ENCODE measurements around the gene DNTT. TPM values are rescaled to one million over a fixed set of nuclear protein-coding genes. Genes with fewer than 3 reads are reported as not detected.

The DNTT gene
- total and polyA plus RNA-seq, 2 experiments from 2014 or later = not detected

GRCh38 chr10:96276831-96277230 lies 27.4 kb upstream of the DNTT start (continued):
- TF ChIP-seq, protein P1, sequence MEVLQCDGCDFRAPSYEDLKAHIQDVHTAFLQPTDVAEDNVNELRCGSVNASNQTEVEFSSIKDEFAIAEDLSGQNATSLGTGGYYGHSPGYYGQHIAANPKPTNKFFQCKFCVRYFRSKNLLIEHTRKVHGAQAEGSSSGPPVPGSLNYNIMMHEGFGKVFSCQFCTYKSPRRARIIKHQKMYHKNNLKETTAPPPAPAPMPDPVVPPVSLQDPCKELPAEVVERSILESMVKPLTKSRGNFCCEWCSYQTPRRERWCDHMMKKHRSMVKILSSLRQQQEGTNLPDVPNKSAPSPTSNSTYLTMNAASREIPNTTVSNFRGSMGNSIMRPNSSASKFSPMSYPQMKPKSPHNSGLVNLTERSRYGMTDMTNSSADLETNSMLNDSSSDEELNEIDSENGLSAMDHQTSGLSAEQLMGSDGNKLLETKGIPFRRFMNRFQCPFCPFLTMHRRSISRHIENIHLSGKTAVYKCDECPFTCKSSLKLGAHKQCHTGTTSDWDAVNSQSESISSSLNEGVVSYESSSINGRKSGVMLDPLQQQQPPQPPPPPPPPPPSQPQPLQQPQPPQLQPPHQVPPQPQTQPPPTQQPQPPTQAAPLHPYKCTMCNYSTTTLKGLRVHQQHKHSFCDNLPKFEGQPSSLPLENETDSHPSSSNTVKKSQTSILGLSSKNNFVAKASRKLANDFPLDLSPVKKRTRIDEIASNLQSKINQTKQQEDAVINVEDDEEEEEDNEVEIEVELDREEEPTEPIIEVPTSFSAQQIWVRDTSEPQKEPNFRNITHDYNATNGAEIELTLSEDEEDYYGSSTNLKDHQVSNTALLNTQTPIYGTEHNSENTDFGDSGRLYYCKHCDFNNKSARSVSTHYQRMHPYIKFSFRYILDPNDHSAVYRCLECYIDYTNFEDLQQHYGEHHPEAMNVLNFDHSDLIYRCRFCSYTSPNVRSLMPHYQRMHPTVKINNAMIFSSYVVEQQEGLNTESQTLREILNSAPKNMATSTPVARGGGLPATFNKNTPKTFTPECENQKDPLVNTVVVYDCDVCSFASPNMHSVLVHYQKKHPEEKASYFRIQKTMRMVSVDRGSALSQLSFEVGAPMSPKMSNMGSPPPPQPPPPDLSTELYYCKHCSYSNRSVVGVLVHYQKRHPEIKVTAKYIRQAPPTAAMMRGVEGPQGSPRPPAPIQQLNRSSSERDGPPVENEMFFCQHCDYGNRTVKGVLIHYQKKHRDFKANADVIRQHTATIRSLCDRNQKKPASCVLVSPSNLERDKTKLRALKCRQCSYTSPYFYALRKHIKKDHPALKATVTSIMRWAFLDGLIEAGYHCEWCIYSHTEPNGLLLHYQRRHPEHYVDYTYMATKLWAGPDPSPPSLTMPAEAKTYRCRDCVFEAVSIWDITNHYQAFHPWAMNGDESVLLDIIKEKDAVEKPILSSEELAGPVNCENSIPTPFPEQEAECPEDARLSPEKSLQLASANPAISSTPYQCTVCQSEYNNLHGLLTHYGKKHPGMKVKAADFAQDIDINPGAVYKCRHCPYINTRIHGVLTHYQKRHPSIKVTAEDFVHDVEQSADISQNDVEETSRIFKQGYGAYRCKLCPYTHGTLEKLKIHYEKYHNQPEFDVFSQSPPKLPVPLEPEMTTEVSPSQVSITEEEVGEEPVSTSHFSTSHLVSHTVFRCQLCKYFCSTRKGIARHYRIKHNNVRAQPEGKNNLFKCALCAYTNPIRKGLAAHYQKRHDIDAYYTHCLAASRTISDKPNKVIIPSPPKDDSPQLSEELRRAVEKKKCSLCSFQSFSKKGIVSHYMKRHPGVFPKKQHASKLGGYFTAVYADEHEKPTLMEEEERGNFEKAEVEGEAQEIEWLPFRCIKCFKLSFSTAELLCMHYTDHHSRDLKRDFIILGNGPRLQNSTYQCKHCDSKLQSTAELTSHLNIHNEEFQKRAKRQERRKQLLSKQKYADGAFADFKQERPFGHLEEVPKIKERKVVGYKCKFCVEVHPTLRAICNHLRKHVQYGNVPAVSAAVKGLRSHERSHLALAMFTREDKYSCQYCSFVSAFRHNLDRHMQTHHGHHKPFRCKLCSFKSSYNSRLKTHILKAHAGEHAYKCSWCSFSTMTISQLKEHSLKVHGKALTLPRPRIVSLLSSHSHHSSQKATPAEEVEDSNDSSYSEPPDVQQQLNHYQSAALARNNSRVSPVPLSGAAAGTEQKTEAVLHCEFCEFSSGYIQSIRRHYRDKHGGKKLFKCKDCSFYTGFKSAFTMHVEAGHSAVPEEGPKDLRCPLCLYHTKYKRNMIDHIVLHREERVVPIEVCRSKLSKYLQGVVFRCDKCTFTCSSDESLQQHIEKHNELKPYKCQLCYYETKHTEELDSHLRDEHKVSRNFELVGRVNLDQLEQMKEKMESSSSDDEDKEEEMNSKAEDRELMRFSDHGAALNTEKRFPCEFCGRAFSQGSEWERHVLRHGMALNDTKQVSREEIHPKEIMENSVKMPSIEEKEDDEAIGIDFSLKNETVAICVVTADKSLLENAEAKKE (CRISPR knock-in tag; IDR thresholded peaks at IDR 0.05) = no peak
- no peak for TF ChIP-seq STAT1 (IDR thresholded peaks at IDR 0.05; ENCODE audit: unreplicated experiment)
- TF ChIP-seq ZNF331 (CRISPR knock-in tag; IDR thresholded peaks at IDR 0.05; ENCODE audit: low read depth) = no peak
- no peak for TF ChIP-seq CTCF (conservative IDR thresholded peaks at IDR 0.05; ENCODE audit: low read depth in 2 of 2)

DNA sequence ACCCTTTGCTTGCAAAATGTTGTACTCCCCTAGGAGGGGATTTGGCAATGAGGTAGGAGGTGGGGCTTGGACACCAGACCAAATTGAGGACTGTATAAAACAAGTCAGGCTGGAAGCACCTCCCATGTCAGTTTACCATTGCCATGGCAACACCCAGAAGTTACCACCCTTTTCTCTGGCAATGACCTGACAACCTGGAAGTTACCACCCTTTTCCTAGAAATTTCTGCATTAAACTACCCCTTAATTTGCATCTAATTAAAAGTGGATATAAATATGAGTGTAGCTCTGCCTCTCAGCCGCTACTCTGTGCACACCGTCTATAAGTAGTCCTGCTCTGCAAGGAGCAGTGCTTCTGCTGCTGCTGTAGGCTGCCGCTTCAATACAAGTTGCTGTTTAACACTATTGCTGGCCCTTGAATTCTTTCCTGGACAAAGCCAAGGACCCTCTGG lies 25.0 kb upstream of the DNTT start:
- no peaks in the 10 kb centered on the region for H3K27me3 Mint-ChIP-seq (ENCODE audit: insufficient read depth, low read depth, poor library complexity)
- Histone ChIP-seq H3K79me2 (replicated peaks; ENCODE audit: insufficient read depth) (no peaks in the 10 kb centered on the region), H2AFZ (0 out of 2 replicates have a peak overlapping the region, but pooled peaks have one; percentile 34), H3K4me1 (ENCODE audit: insufficient read depth) (no peaks in the 10 kb centered on the region), H3K27me3 (ENCODE audit: insufficient read depth) (no peaks in the 10 kb centered on the region), H3K36me3 (ENCODE audit: insufficient read depth) (no peaks in the 10 kb centered on the region), H3K27ac (ENCODE audit: low read depth) (no peak overlapping the region), H3K4me3 (no peak overlapping the region), H4K20me1 (replicated peaks; ENCODE audit: insufficient read depth) (no peaks in the 10 kb centered on the region), H3K4me2 (no peak overlapping the region), H3F3A (replicated peaks; ENCODE audit: low read depth) (no peaks in the 10 kb centered on the region), H3K9me2 (ENCODE audit: insufficient read depth) (no peaks in the 10 kb centered on the region)
- no peaks in the 10 kb centered on the region for H3K4me1 Mint-ChIP-seq
- H3K36me3 Mint-ChIP-seq (ENCODE audit: low read depth) = no peaks in the 10 kb centered on the region
- H3K4me3 Mint-ChIP-seq = no peak overlapping the region
- no peak overlapping the region for H3K27ac Mint-ChIP-seq
- ATAC-seq = peak; percentile 52
- no peaks in the 10 kb centered on the region for H3K9me3 Mint-ChIP-seq
- peak; percentile 42 for DNase-seq (ENCODE audit: low spot score)
- TF ChIP-seq CREB1 (CRISPR knock-in tag; IDR thresholded peaks at IDR 0.05; ENCODE audit: low read depth) (no peak), POLR2AphosphoS5 (IDR thresholded peaks at IDR 0.05; ENCODE audit: low read depth) (no peak), EZH2 (IDR thresholded peaks at IDR 0.05; ENCODE audit: low read depth, unreplicated experiment) (no peak), JUNB (IDR thresholded peaks at IDR 0.05; ENCODE audit: unreplicated experiment) (no peak), STAT1 (IDR thresholded peaks at IDR 0.05; ENCODE audit: unreplicated experiment) (no peak)
- TF ChIP-seq, protein P1 (CRISPR knock-in tag; IDR thresholded peaks at IDR 0.05) = no peak

All from GM23338 (cell line).